Pancreas (tissue), 10 donors: ENCODE data around the gene CNTFR. TPM values are rescaled to one million over a fixed set of nuclear protein-coding genes. Genes with fewer than 3 reads are reported as not detected.

Experiments
- ATAC-seq, 4 donors: fragments of 200-7000 bp; cut with Tn5 transposase; one replicate each; pipeline versions ENCODE4 v1.8.0 to v1.9.1; 2020; ENCODE audit warnings: mild to moderate bottlenecking in 4 of 4, moderate library complexity in 4 of 4
- DNase-seq, 6 donors: peaks; one replicate each; pipeline ENCODE4 v3.0.0-alpha.2; 2020
- FAIRE-seq: peaks from 2 replicates; lab custom pipeline; 2012; peaks lifted over from hg19 to GRCh38; lab: Jason Lieb, UNC
- H3K27ac ChIP-seq, 4 donors: fragments of 200-600 bp; sonication (generic); 1 replicate in 3 of 4; 2 replicates in 1 of 4; pipeline versions ENCODE4 v1.5.0 to v1.8.0; 2020
- H3K27me3 ChIP-seq, 4 donors: fragments of 200-600 bp; one replicate each; pipeline ENCODE4 v1.8.0; 2021
- H3K36me3 ChIP-seq, 3 donors: fragments of 200-600 bp; sonication (generic) in 1 of 3; one replicate each; pipeline versions ENCODE4 v1.5.0 to v1.8.0; 2020 to 2021
- H3K4me1 ChIP-seq, 3 donors: fragments of 200-600 bp; one replicate each; pipeline ENCODE4 v1.8.0; 2021
- H3K4me3 ChIP-seq, 4 donors: fragments of 200-600 bp; sonication (generic) in 2 of 4; one replicate each; pipeline versions ENCODE4 v1.5.0 to v1.8.0; 2020 to 2021
- H3K9me3 ChIP-seq, 4 donors: fragments of 200-600 bp; one replicate each; pipeline ENCODE4 v1.8.0; 2021
- CTCF ChIP-seq, 4 donors: fragments of 200-600 bp; sonication (generic) in 3 of 4; IDR thresholded peaks; one replicate each; pipeline versions ENCODE4 v1.5.0 to v1.8.0; 2021; ENCODE audit warnings: antibody characterized with exemption in 4 of 4
- WGBS, 2 donors: extraction: QIAGEN DNeasy Blood & Tissue Kit; methylation state at CpG; one replicate each; pipeline ENCODE4 v1.1.7; 2013; 5-methylcytosine and 5-hydroxymethylcytosine counted together
- intact Hi-C, 3 donors: fragments of 100-400 bp; cut with DNase I; formaldehyde crosslinking; loops; one replicate each; pipeline versions ENCODE4 v1.11.1 to v1.14.2; 2022
- polyA plus RNA-seq, 2 donors: library from polyadenylated mRNA; stranded (reverse); fragments of 200-250 nt; gene quantifications; one replicate each; pipeline ENCODE4 v1.2.3, GENCODE V29; 2013
- total RNA-seq, 6 donors: library from RNA; stranded (reverse); fragmentation: NEBNext Ultra II Directional in 4 of 6; extraction: Animal tissue kit (Norgen Biotek cat#: 25700) in 4 of 6; gene quantifications; one replicate each; pipeline versions ENCODE4 v1.2.1 to v1.2.4, GENCODE V29; 2021 to 2023
- donor health status: healthy with polysubstance abuse.
- donor health status: DM: no; HTN: no; CAD: no; lungs with moderate emphysema.
- donor health status: DM: no; HTN: no; CAD: no.
- donor health status: control.
- donor health status: control.
- donor health status: Bipolar disorder and iron deficiency.
- donor health status: DM: yes; HTN: yes; CAD: no.
- donor health status: DM: no; HTN: no; CAD: no.
- donor health status: DM: no; HTN: no; CAD: no.
- donor health status: DM: yes; HTN: yes; CAD: no.

Gene CNTFR
- total and polyA plus RNA-seq, 8 donors = 0.12 to 2.6 (median 0.87) TPM; not detected in 1

DNA sequence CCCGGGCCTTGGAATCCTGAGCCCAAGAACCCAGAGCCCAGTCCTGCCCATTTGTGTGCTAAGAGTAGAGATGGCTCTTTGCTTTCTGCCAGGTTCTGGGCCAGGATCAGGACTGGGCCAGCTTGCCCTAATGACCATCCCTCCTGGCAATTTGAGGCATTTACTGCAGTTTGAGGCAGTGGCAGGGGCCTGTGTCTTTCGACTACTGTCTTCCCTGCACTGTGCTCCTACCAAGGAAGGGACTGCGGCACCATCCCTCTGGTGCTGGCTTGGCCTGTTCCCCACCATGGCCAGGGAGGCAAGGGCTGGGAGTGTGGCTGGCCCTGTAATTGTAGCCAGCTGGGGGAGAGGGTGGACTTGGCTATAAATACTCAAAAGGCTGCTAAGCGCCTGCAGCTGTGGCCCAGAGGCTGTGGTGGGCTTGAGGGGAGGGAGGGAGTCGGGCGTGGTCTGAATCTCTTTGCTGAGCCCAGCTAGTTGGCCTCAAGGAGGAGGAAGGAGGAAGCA is 71.4 kb downstream of the CNTFR start:
- TF ChIP-seq CTCF (IDR thresholded peaks at IDR 0.05) = no peak
- Histone ChIP-seq H3K27ac (no peak overlapping the region), H3K4me1 (no peaks in the 10 kb centered on the region), H3K4me3 (no peak overlapping the region), H3K36me3 (no peaks in the 10 kb centered on the region), H3K27me3 (no peaks in the 10 kb centered on the region), H3K9me3 (no peaks in the 10 kb centered on the region)
- FAIRE-seq (no peak), DNase-seq (no peak), ATAC-seq (no peak)
- intact Hi-C loops = no loop called here
- WGBS, 2 donors = 69 to 78% methylated on average over 6 of the region's 6 CpGs

DNA sequence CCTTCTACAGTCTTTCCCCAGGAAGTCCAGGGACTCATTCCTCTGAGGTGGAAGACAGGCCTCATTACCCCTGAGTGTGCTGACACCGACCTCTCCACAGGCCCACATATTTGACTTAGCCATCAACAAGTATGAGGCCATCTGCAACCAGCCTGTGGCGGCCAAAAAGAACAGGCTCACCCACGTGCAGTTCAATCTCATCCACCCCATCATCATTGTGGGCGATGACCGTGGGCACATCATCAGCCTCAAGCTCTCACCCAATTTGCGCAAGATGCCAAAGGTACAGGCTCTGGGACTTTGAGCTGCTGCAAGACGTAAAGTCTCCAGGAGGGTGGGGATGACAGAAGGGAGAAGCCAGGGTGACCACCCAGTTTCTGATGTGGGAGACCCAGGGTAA is 72.3 kb downstream of the CNTFR start:
- no peak for TF ChIP-seq CTCF (IDR thresholded peaks at IDR 0.05)
- no peak for DNase-seq
- Histone ChIP-seq H3K27ac (no peak overlapping the region), H3K4me3 (no peak overlapping the region), H3K4me1 (no peaks in the 10 kb centered on the region), H3K27me3 (no peaks in the 10 kb centered on the region), H3K9me3 (no peaks in the 10 kb centered on the region), H3K36me3 (no peaks in the 10 kb centered on the region)
- 75 to 80% methylated on average over 7 of the region's 7 CpGs for WGBS, 2 donors
- intact Hi-C loops = no loop called here
- no peak for ATAC-seq
- no peak for FAIRE-seq

DNA sequence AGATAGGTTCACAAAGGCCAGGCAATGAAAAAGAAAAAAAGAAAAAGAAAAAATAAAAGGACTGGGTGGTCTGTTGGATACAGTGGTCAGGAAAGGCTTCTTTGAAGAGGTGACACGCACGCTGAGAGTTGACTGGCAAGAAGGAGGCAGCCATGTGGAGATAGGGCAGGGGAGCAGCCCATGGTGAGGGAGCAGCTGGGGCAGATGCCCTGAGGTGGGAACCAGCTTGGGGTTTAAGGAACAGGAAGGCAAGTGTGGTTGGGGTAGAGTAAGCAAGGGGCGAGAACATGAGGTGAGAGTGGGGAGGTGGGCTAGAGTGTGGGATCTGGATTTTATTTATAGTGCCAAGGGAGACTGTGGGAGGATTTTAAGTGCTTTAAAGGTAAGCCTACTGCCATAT is 73.6 kb downstream of the CNTFR start:
- intact Hi-C loops = no loop called here
- DNase-seq = no peak
- ATAC-seq = no peak
- H3K9me3 ChIP-seq = no peaks in the 10 kb centered on the region
- H3K27me3 ChIP-seq = no peaks in the 10 kb centered on the region
- H3K4me3 ChIP-seq = no peak overlapping the region
- no peaks in the 10 kb centered on the region for H3K4me1 ChIP-seq
- FAIRE-seq = no peak
- no peak for TF ChIP-seq CTCF (IDR thresholded peaks at IDR 0.05)
- no peak overlapping the region for H3K27ac ChIP-seq
- H3K36me3 ChIP-seq = no peaks in the 10 kb centered on the region
- 88 to 93% methylated on average over 3 of the region's 3 CpGs for WGBS, 2 donors

DNA sequence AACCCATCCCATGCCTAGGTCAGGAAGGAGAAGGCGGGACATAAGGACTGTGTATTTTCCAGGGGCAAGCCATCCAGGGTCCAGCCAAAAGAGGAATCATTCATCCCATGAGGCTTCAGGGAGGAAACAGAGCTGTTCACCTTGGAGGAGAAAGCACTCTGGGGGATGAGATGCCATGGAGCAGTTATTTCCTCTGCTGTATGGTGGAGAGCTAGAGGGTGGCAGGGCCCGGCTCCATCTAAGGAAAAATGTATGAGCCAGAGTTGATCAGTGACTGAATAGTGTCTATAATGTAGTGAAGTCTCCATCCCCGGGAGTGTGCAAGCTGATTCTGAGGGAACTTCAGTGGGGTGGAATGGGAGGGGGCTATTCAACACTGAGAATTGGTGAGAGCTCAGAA is 74.7 kb downstream of the CNTFR start:
- Histone ChIP-seq H3K4me3 (no peak overlapping the region), H3K27ac (no peak overlapping the region), H3K4me1 (no peaks in the 10 kb centered on the region), H3K27me3 (no peaks in the 10 kb centered on the region), H3K9me3 (no peaks in the 10 kb centered on the region), H3K36me3 (no peaks in the 10 kb centered on the region)
- intact Hi-C loops = no loop called here
- TF ChIP-seq CTCF (IDR thresholded peaks at IDR 0.05) = no peak
- ATAC-seq = no peak
- 86 to 93% methylated on average over 3 of the region's 3 CpGs for WGBS, 2 donors
- no peak for FAIRE-seq
- no peak for DNase-seq

DNA sequence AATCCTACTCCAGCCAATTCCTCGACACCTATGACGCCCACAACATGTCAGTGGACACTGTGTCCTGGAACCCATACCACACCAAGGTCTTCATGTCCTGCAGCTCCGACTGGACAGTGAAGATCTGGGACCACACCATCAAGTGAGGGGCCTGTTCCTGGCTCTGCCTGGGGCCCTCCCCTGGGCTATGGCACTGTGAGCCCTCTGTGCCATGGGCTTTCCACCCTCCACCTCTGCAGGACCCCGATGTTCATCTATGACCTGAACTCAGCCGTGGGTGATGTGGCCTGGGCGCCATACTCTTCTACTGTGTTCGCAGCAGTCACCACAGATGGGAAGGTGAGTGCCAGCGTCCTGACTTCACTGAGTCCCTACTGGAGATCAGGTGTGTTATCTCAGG is 75.1 kb downstream of the CNTFR start:
- Histone ChIP-seq H3K27ac (no peak overlapping the region), H3K36me3 (no peaks in the 10 kb centered on the region), H3K4me1 (no peaks in the 10 kb centered on the region), H3K27me3 (no peaks in the 10 kb centered on the region), H3K9me3 (no peaks in the 10 kb centered on the region), H3K4me3 (no peak overlapping the region)
- intact Hi-C loops = no loop called here
- ATAC-seq = no peak
- TF ChIP-seq CTCF (IDR thresholded peaks at IDR 0.05) = no peak
- WGBS, 2 donors = 82 to 91% methylated on average over 8 of the region's 8 CpGs
- no peak for DNase-seq
- FAIRE-seq = no peak
